GM19467 (cell line): ENCODE results near the gene CAMK2D.

Experiments
- ATAC-seq: cut with Tn5 transposase; IDR thresholded peaks from one replicate; pipeline ENCODE4 v1.9.1; 2021; ENCODE audit warnings: mild to moderate bottlenecking, moderate library complexity; ENCODE audit not compliant: unreplicated experiment

CAMK2D gene

GRCh38 chr4:113495790-113496189 is 265.7 kb downstream of the CAMK2D start:
- no peak for ATAC-seq

- no peak for ATAC-seq
These were observed 278.4 kb downstream of the CAMK2D start for GRCh38 chr4:113483131-113483530.

GRCh38 chr4:113482325-113482724 is 279.2 kb downstream of the CAMK2D start:
- ATAC-seq = no peak

- ATAC-seq = no peak
These were observed 279.7 kb downstream of the CAMK2D start for GRCh38 chr4:113481820-113482219.

- no peak for ATAC-seq
These were observed 281.4 kb downstream of the CAMK2D start for GRCh38 chr4:113480109-113480508.

- no peak for ATAC-seq
These were observed 283.5 kb downstream of the CAMK2D start for GRCh38 chr4:113478032-113478431.

- ATAC-seq = no peak
These were observed 284.7 kb downstream of the CAMK2D start for GRCh38 chr4:113476800-113477199.

GRCh38 chr4:113474017-113474416 is 287.5 kb downstream of the CAMK2D start:
- no peak for ATAC-seq

- no peak for ATAC-seq
These were observed 288.7 kb downstream of the CAMK2D start for GRCh38 chr4:113472864-113473263.

- no peak for ATAC-seq
These were observed 290.2 kb downstream of the CAMK2D start for GRCh38 chr4:113471146-113471860.

- ATAC-seq = no peak
These were observed 291.6 kb downstream of the CAMK2D start for GRCh38 chr4:113469926-113470325.

- no peak for ATAC-seq
These were observed 292.5 kb downstream of the CAMK2D start for GRCh38 chr4:113469023-113469390.

GRCh38 chr4:113468165-113469022 is 293.1 kb downstream of the CAMK2D start:
- ATAC-seq = no peak

GRCh38 chr4:113467581-113467980 is 294.0 kb downstream of the CAMK2D start:
- no peak for ATAC-seq

- ATAC-seq = no peak
These were observed 299.3 kb downstream of the CAMK2D start for GRCh38 chr4:113462286-113462685.

GRCh38 chr4:113461281-113461680 is 300.3 kb downstream of the CAMK2D start:
- ATAC-seq = no peak

- no peak for ATAC-seq
These were observed 303.7 kb downstream of the CAMK2D start for GRCh38 chr4:113457886-113458285.

GRCh38 chr4:113457121-113457520 is 304.4 kb downstream of the CAMK2D start:
- no peak for ATAC-seq

- ATAC-seq = no peak
These were observed 306.5 kb downstream of the CAMK2D start for GRCh38 chr4:113455061-113455460.

GRCh38 chr4:113452868-113453620 is 308.5 kb downstream of the CAMK2D start:
- no peak for ATAC-seq

- no peak for ATAC-seq
These were observed 309.4 kb downstream of the CAMK2D start for GRCh38 chr4:113452152-113452551.
